Neural cell (in vitro differentiated cells): Measurements from ENCODE around the gene SURF4. TPM values are rescaled to one million over a fixed set of nuclear protein-coding genes. Genes with fewer than 3 reads are reported as not detected.

Source experiments
- H2AFZ ChIP-seq: fragments of 200-600, 300-800 bp; sonication (generic), shearing (Covaris generic); 2 replicates; pipeline ENCODE4 v1.6.0; 2014; ENCODE audit warnings: low read depth, mild to moderate bottlenecking, antibody characterized with exemption, low read length, moderate library complexity
- H3F3A ChIP-seq: fragments of 200-600 bp; shearing (Covaris generic); 2 replicates; pipeline ENCODE4 v1.6.1; 2016; ENCODE audit warnings: mild to moderate bottlenecking, moderate library complexity, mixed read lengths, antibody characterized with exemption, low read length; ENCODE audit not compliant: insufficient read depth, poor library complexity, severe bottlenecking
- H3K27ac ChIP-seq: fragments of 200-600, 300-800 bp; sonication (generic), shearing (Covaris generic); 2 replicates; pipeline ENCODE4 v1.5.1; 2014; ENCODE audit warnings: mild to moderate bottlenecking, low read length, moderate library complexity
- H3K27me3 ChIP-seq: fragments of 300-800, 200-600 bp; sonication (generic), shearing (Covaris generic); 2 replicates; pipeline ENCODE4 v1.6.0; 2014; ENCODE audit warnings: mild to moderate bottlenecking, low read depth, low read length, moderate library complexity; ENCODE audit not compliant: insufficient read depth
- H3K36me3 ChIP-seq: fragments of 300-800, 200-600 bp; sonication (generic), shearing (Covaris generic); 2 replicates; pipeline ENCODE4 v1.5.1; 2014; ENCODE audit warnings: mild to moderate bottlenecking, antibody characterized with exemption, low read length, moderate library complexity; ENCODE audit not compliant: insufficient read depth
- H3K4me2 ChIP-seq: fragments of 300-800, 200-600 bp; sonication (generic), shearing (Covaris generic); 2 replicates; pipeline ENCODE4 v1.6.0; 2014; ENCODE audit warnings: mild to moderate bottlenecking, low read length
- H3K4me3 ChIP-seq: fragments of 300-800, 200-600 bp; sonication (generic), shearing (Covaris generic); 2 replicates; pipeline ENCODE4 v1.5.1; 2014; ENCODE audit warnings: mild to moderate bottlenecking, low read length, moderate library complexity
- H3K79me2 ChIP-seq: fragments of 200-600 bp; shearing (Covaris generic); replicated peaks from 2 replicates; pipeline ENCODE4 v1.6.0; 2014; ENCODE audit warnings: mild to moderate bottlenecking, low read length, moderate library complexity; ENCODE audit not compliant: insufficient read depth
- H3K9ac ChIP-seq: fragments of 300-800, 200-600 bp; sonication (generic), shearing (Covaris generic); 2 replicates; pipeline ENCODE4 v1.6.1; 2016; ENCODE audit warnings: mild to moderate bottlenecking, low read length, mixed read lengths
- H3K9me2 ChIP-seq: fragments of 200-600 bp; shearing (Covaris generic); 2 replicates; pipeline ENCODE4 v1.6.1; 2016; ENCODE audit warnings: mild to moderate bottlenecking, low read length, mixed read lengths; ENCODE audit not compliant: insufficient read depth
- H3K9me3 ChIP-seq: fragments of 200-600, 300-800 bp; sonication (generic), shearing (Covaris generic); 2 replicates; pipeline ENCODE4 v1.6.1; 2016; ENCODE audit warnings: mild to moderate bottlenecking, mixed run types, low read length, moderate library complexity, mixed read lengths
- H4K20me1 ChIP-seq: fragments of 200-600 bp; shearing (Covaris generic); 2 replicates; pipeline ENCODE4 v1.6.1; 2016; ENCODE audit warnings: mild to moderate bottlenecking, mixed run types; ENCODE audit not compliant: insufficient read depth
- EP300 ChIP-seq: fragments of 450-650 bp; conservative IDR thresholded peaks from 2 replicates; pipeline ENCODE4 v1.6.1; 2014; ENCODE audit warnings: antibody characterized with exemption, mild to moderate bottlenecking, moderate library complexity; ENCODE audit not compliant: poor library complexity, severe bottlenecking
- EZH2 ChIP-seq: fragments of 200-600, 300-800 bp; shearing (Covaris generic), sonication (generic); IDR thresholded peaks from 2 replicates; pipeline ENCODE4 v1.6.1; 2014; ENCODE audit warnings: antibody characterized with exemption, low read length, borderline replicate concordance, mild to moderate bottlenecking; ENCODE audit not compliant: insufficient read depth, poor library complexity, severe bottlenecking
- MXI1 ChIP-seq: fragments of 450-650 bp; conservative IDR thresholded peaks from 2 replicates; pipeline ENCODE4 v1.6.1; 2014; ENCODE audit warnings: antibody characterized with exemption, mild to moderate bottlenecking; ENCODE audit not compliant: poor library complexity, severe bottlenecking
- POLR2AphosphoS5 ChIP-seq: IDR thresholded peaks from 2 replicates; pipeline ENCODE4 v1.6.1; 2012
- RAD21 ChIP-seq: fragments of 450-650 bp; conservative IDR thresholded peaks from 2 replicates; pipeline ENCODE4 v1.6.1; 2014; ENCODE audit warnings: antibody characterized with exemption, mild to moderate bottlenecking, moderate library complexity
- SMC3 ChIP-seq: fragments of 450-650 bp; conservative IDR thresholded peaks from 2 replicates; pipeline ENCODE4 v1.6.1; 2014; ENCODE audit warnings: antibody characterized with exemption, mild to moderate bottlenecking, moderate library complexity; ENCODE audit not compliant: poor library complexity
- TAF1 ChIP-seq: IDR thresholded peaks from 2 replicates; pipeline ENCODE4 v1.6.1; 2012; ENCODE audit warnings: low read depth
- polyA plus RNA-seq: library from polyadenylated mRNA; depleted of rRNA; stranded (reverse); fragments of >200 nt; gene quantifications from 2 replicates; pipeline ENCODE4 v1.2.3, GENCODE V29; 2014
- TF ChIP-seq, protein P1 (sequence below): fragments of 450-650 bp; IDR thresholded peaks from 2 replicates; pipeline ENCODE4 v1.5.1; 2014; ENCODE audit warnings: antibody characterized with exemption, mild to moderate bottlenecking, moderate library complexity; ENCODE audit not compliant: poor library complexity, severe bottlenecking
- TF ChIP-seq, protein P2 (sequence below): IDR thresholded peaks from 2 replicates; pipeline ENCODE4 v1.6.1; 2012; ENCODE audit warnings: borderline replicate concordance

The SURF4 gene
- polyA plus RNA-seq, 1 donor from 2014 or later, result 78.3 TPM

DNA sequence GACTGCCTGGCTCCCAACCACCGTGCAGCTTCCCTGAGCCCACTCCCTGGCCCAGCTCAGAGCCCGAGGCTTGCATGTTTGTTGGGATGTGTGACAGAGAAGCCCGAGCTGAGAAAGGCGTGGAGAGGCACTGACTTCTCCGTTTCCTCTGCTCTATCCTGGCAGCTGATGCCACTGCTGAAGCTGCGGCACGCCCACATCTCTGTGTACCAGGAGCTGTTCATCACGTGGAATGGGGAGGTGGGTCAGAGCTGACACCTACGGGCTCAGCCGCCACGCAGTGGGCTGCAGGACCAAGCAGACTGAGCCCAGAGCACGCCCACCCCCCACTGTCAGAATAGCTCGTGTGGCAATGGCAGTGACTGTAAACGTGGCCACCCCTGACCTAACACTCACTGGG, 9.6 kb upstream of the SURF4 start:
- H3F3A ChIP-seq, result no peaks in the 10 kb centered on the region
- H3K9me3 ChIP-seq, result no peaks in the 10 kb centered on the region
- no peaks in the 10 kb centered on the region for H3K36me3 ChIP-seq
- no peaks in the 10 kb centered on the region for H4K20me1 ChIP-seq
- H3K79me2 ChIP-seq, result no peaks in the 10 kb centered on the region
- no peak overlapping the region for H3K4me2 ChIP-seq
- no peak overlapping the region for H3K4me3 ChIP-seq
- no peaks in the 10 kb centered on the region for H3K27me3 ChIP-seq
- TF ChIP-seq MXI1 (no peak), EP300 (no peak), POLR2AphosphoS5 (no peak), TAF1 (no peak), SMC3 (no peak)
- TF ChIP-seq, protein P1, sequence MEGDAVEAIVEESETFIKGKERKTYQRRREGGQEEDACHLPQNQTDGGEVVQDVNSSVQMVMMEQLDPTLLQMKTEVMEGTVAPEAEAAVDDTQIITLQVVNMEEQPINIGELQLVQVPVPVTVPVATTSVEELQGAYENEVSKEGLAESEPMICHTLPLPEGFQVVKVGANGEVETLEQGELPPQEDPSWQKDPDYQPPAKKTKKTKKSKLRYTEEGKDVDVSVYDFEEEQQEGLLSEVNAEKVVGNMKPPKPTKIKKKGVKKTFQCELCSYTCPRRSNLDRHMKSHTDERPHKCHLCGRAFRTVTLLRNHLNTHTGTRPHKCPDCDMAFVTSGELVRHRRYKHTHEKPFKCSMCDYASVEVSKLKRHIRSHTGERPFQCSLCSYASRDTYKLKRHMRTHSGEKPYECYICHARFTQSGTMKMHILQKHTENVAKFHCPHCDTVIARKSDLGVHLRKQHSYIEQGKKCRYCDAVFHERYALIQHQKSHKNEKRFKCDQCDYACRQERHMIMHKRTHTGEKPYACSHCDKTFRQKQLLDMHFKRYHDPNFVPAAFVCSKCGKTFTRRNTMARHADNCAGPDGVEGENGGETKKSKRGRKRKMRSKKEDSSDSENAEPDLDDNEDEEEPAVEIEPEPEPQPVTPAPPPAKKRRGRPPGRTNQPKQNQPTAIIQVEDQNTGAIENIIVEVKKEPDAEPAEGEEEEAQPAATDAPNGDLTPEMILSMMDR, result no peak
- no peak overlapping the region for H2AFZ ChIP-seq
- no peak overlapping the region for H3K9ac ChIP-seq
- H3K27ac ChIP-seq, result no peak overlapping the region
- no peaks in the 10 kb centered on the region for H3K9me2 ChIP-seq

DNA sequence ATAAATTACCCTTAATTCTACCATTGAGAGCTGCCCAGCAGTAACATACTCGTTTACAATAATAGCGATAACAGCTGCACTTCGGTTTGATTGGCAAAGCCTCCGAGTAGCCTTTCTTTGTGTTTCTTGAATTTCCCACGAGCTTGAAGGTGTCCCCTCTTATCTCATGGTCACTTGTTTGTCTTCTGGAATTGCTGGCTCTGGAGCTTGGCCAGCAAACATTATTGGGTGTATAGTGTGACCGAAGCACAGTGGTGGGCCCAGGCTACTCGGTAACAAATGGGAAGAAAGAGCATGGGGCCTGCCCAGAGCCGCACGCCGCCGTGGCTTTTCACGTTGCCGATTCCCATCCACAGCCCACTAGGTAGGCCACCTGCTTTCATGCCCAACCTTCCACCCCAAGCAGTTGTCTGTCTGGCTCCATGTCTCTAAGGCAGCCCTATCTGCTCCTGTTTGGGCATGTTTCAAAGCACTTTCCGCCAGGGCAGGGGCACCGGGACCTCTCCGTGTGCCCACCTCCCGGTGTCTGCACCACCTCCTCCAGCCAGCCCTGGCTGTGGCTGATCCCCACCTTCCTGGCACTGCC, 9.0 kb upstream of the SURF4 start:
- Histone ChIP-seq H3K9me2 (no peaks in the 10 kb centered on the region), H3K27ac (no peak overlapping the region), H3K36me3 (no peaks in the 10 kb centered on the region), H4K20me1 (no peaks in the 10 kb centered on the region), H3F3A (no peaks in the 10 kb centered on the region), H3K4me2 (no peak overlapping the region), H3K27me3 (no peaks in the 10 kb centered on the region), H3K9me3 (no peaks in the 10 kb centered on the region), H3K4me3 (no peak overlapping the region), H3K9ac (no peak overlapping the region), H2AFZ (no peak overlapping the region), H3K79me2 (no peaks in the 10 kb centered on the region)
- TF ChIP-seq EZH2, result no peak
- TF ChIP-seq TAF1, result no peak
- TF ChIP-seq POLR2AphosphoS5, result no peak
- TF ChIP-seq, protein P2, sequence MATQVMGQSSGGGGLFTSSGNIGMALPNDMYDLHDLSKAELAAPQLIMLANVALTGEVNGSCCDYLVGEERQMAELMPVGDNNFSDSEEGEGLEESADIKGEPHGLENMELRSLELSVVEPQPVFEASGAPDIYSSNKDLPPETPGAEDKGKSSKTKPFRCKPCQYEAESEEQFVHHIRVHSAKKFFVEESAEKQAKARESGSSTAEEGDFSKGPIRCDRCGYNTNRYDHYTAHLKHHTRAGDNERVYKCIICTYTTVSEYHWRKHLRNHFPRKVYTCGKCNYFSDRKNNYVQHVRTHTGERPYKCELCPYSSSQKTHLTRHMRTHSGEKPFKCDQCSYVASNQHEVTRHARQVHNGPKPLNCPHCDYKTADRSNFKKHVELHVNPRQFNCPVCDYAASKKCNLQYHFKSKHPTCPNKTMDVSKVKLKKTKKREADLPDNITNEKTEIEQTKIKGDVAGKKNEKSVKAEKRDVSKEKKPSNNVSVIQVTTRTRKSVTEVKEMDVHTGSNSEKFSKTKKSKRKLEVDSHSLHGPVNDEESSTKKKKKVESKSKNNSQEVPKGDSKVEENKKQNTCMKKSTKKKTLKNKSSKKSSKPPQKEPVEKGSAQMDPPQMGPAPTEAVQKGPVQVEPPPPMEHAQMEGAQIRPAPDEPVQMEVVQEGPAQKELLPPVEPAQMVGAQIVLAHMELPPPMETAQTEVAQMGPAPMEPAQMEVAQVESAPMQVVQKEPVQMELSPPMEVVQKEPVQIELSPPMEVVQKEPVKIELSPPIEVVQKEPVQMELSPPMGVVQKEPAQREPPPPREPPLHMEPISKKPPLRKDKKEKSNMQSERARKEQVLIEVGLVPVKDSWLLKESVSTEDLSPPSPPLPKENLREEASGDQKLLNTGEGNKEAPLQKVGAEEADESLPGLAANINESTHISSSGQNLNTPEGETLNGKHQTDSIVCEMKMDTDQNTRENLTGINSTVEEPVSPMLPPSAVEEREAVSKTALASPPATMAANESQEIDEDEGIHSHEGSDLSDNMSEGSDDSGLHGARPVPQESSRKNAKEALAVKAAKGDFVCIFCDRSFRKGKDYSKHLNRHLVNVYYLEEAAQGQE, result no peak
- TF ChIP-seq MXI1, result no peak
- TF ChIP-seq EP300, result no peak
- TF ChIP-seq SMC3, result no peak
- TF ChIP-seq, protein P1, result no peak
- no peak for TF ChIP-seq RAD21
